Activated naive CD4-positive, alpha-beta T cell treated with Interleukin-2 at 50 U/mL for 16 hours (primary cell): ENCODE measurements around the gene KIRREL3.
A peak's percentile ranks its signal among the peaks of the same experiment; 100 is the strongest.

Source experiments
- DNase-seq: peaks from one replicate; pipeline ENCODE4 v3.0.0-alpha.2; 2020

The KIRREL3 gene

DNA sequence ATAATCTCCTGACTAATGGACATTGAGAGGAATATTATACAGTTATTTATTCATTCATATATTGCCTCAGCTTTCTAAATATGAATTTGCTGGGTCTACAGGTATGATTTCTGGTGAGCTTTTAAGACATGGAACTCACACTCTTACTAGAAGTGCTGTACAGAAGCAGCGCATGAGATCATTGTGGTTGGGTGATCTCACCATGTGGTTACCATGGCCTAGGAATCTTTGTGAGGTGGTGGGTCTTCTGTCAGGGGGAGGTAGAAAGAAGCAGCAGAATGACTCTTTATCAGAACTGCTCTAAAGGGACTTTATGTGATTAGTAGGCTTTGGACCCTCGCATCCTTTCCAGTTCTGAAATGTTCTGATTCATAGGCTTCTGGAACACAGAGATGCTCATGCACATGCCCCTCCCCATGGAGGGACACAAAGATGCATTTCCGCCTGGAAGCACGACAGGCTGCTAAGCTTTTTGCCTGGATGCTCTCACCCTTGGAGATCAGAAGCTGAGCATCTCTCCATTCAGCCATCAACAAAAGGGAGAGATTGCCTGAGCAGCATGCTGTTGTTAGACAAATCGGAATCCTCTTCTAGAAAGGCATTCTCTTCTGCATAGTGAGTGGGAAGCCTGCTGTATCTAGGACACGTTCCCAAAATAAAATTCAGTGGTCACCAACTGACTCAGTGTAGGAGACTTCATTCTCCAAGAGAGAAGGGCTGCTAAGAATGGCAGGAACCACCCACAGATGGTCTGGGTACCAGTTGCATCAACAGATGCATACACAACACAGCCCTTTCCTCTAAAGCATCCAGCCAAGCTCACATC lies 51.3 kb downstream of the KIRREL3 start:
- no peak for DNase-seq

DNA sequence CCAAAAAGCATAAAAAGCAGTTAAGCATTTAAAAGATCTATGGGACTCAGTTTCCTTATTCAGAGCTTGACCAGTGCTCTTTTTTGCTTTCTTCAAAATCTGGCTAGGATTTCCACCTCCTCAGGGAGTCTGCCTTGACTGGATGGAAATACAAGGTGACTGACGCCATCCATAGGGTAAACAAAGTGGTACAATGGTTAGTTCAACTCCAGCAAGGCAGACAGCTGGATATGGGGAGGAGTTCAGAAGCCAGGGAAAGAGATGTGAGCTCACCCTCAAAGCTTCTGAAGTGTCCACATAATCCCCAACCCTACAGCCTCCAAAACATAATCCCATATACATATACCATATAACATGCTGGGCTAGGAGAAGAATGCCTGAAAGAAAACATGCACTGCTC lies 52.0 kb downstream of the KIRREL3 start:
- no peak for DNase-seq

- DNase-seq: no peak
These were observed 55.3 kb downstream of the KIRREL3 start for GRCh38 chr11:126945319-126945718.

DNA sequence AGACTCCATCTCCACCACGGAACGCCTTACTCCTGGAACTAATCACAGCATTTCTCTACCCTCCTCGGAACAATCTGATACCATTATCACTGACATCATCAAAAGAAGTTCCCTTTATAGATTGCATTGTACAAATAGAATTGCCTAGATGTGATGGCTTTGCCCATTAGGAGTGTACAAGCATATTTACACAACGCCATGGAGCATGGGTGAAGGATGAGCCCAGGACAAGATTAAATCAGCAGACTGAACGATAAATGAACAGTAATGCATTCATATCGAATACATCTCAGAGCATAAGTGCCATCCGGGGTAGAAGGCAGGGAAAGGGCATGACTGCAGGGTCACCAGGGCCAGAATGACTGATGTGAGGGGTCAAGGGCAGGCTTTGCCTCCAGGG lies 57.3 kb downstream of the KIRREL3 start:
- DNase-seq: no peak

DNA sequence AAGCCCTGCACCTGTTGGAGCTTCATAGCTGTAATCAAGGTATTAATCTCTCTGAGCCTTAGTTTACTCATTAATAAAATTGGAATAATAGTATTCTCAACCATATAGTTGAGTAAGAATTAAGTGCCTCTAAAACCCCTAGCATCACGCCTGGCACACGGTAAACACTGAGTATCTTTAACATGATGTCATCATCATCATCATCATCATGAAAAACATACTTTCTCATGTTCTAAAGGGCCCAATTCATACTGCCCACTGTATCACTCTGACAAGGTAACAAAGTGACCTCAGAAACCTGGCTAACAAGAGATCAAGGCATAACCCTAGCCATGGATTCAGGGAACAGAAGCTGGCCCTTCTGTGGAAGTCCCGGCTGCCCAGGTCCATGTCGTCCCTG lies 58.4 kb downstream of the KIRREL3 start:
- DNase-seq: no peak

- DNase-seq: no peak
These were observed 61.0 kb downstream of the KIRREL3 start for GRCh38 chr11:126939552-126939951.

GRCh38 chr11:126938718-126939117 lies 61.9 kb downstream of the KIRREL3 start:
- DNase-seq: no peak

GRCh38 chr11:126930091-126930841 lies 70.3 kb downstream of the KIRREL3 start:
- DNase-seq: no peak

- DNase-seq: no peak
These were observed 71.2 kb downstream of the KIRREL3 start for GRCh38 chr11:126929179-126930061.

DNA sequence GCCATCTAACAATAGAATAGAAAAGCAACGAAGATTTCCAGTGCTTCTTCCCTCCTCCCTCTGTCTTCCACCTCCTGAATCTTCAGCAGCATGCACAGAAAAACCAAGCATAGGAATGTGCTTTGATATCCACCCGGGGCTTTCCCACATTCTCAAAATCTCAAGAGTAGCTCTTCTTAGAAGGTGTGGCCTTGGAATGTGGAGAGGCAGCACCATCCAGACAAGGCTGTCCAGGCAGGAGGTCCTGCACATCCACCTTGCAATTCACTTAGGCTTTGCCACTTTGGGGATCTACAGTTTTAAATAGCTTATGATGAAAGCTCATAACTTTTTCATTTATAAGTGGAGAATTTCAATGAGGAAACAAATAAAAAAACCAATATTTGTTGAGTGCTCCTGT lies 72.9 kb downstream of the KIRREL3 start:
- no peak for DNase-seq

DNA sequence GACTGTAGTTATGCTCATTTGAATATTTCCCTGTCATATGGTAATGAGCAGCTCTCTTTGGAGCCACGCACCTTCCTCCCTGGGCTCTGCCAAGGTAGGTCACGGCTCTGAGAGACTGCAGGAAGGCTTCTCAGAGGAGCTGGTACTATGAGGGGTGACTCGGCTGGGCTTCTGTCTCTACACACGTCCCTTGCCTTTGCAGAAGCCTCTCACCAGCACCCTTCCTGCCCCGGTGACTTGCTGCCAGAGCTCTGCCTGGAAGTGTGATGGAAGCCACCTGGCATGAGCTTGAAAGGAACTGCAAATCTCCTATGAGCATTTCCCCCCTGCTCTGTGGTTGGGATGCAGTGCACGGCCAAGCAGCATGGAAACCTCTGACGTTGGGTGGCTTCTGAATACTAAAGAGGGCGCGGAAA lies 74.2 kb downstream of the KIRREL3 start:
- no peak for DNase-seq

DNA sequence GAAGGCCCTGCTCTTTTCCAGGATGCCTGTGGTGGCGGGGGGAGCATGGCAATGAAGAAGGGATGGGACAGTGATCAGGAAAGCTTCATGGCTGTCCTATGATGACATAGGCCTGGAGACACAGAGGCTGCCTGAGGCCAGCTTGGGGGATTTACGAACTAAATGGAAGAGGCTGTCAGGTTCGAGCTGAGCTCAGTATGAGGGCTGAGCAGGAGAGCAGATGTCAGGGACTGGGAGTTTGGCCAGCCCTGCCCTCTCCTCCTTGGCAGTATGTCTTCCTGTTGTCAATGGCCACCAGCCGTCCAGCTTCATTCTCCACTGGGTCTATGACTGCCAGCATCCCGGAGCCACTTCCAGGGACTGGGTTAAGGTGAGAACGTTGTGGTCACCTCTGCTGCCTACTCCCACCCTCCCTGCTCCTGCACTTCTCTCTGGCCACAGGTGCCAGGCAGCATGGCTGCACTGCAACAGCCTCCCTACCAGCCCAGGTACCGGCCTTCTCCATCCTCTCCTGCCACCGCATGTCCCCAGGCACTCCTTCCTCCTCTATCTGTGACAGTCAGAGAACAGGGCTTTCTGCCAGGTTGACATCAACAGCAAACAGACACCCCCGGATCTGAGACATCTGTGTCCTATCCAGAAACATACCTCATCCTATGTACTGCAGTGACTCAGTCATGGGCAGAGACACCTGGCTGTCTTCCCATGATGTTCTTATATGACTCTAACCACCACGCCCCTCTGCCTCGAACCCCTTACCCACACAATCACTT lies 75.1 kb downstream of the KIRREL3 start:
- DNase-seq: no peak

DNA sequence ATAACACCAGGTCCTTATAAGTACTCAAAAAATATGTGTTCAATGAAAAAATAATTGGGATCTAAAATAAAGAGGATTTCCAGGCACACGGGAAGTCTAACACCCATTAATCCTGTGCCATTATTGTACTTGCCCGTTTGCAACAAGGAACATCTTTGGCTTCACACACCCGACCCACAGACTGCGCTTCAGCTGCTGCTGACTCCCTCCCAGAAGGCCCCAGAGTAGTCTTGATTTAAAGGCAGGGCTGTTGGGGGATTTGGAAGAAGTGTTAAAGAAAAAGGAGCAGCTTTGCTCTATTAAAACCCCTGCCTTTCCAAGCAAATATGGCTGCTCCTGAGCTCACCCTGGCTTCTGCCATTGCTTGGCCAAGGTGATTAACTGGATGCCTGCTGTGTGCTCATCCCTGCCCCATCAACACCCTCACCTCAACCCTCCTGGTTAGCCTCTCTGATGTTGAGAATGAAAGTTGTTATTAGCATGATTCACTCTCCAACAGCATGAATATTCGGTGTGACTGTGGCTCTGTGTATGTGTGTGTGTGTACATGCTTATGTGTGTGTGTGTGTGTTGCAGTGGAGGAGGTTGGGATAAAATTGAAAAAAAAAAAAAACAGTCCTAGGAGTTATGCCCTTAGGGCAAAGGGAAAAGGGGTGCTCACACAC lies 76.1 kb downstream of the KIRREL3 start:
- no peak for DNase-seq

GRCh38 chr11:126920833-126921232 lies 79.7 kb downstream of the KIRREL3 start:
- DNase-seq: no peak

- no peak for DNase-seq
These were observed 81.3 kb downstream of the KIRREL3 start for GRCh38 chr11:126919147-126919823.

- DNase-seq: no peak
These were observed 82.0 kb downstream of the KIRREL3 start for GRCh38 chr11:126918556-126918955.

GRCh38 chr11:126917531-126918204 lies 82.9 kb downstream of the KIRREL3 start:
- DNase-seq: peak; percentile 10

GRCh38 chr11:126915430-126915829 lies 85.1 kb downstream of the KIRREL3 start:
- DNase-seq: no peak

DNA sequence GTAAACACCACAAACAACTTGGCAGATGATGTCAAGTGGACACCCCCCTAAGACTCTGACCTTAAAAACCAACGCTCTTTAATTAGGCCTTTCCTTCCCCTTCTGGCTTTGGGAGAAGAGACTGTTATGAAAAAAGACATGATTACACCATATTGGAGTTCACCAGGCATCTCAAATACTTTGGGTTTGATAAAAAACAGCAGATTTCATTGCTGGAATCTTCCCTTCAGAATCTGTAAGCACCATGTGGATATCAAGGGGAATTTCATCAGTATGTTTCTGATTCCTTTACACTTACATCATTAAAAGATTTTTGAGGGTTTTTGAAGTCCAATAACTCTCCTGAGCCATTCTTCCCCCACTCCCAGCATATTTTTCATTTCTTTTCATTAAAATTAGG lies 85.6 kb downstream of the KIRREL3 start:
- DNase-seq: no peak

GRCh38 chr11:126914166-126914565 lies 86.4 kb downstream of the KIRREL3 start:
- no peak for DNase-seq

GRCh38 chr11:126904520-126904919 lies 96.0 kb downstream of the KIRREL3 start:
- DNase-seq: no peak
